Fibroblast of lung (primary cell): ENCODE data around the gene DIP2C. TPM values are rescaled to one million over a fixed set of nuclear protein-coding genes. Genes with fewer than 3 reads are reported as not detected.

ENCODE experiments used
- DNase-seq, 2 donors: peaks; one replicate each; pipeline versions ENCODE4 v3.0.0 to v3.0.0-alpha.2; 2010; ENCODE audit warnings: low read depth in 2 of 2
- H2AFZ ChIP-seq: 2 replicates; pipeline ENCODE4 v1.5.1; 2012; ENCODE audit warnings: low read length, control low read depth, inconsistent platforms
- H3K27ac ChIP-seq: 2 replicates; pipeline ENCODE4 v1.5.1; 2011; ENCODE audit warnings: low read length, control low read depth; ENCODE audit not compliant: insufficient read depth
- H3K27me3 ChIP-seq: 2 replicates; pipeline ENCODE4 v1.5.1; 2011; ENCODE audit warnings: mild to moderate bottlenecking, low read length; ENCODE audit not compliant: control insufficient read depth, insufficient read depth
- H3K36me3 ChIP-seq: 2 replicates; pipeline ENCODE4 v1.5.1; 2011; ENCODE audit warnings: low read length; ENCODE audit not compliant: control insufficient read depth, insufficient read depth
- H3K4me1 ChIP-seq: 2 replicates; pipeline ENCODE4 v1.5.1; 2011; ENCODE audit warnings: low read length; ENCODE audit not compliant: control insufficient read depth, insufficient read depth; ENCODE audit errors: extremely low read depth
- H3K4me2 ChIP-seq: 2 replicates; pipeline ENCODE4 v1.5.1; 2011; ENCODE audit warnings: low read length, control low read depth; ENCODE audit not compliant: insufficient read depth; ENCODE audit errors: extremely low read depth
- H3K4me3 ChIP-seq, 4 experiments: fragments of 200-600 bp in 1 of 4; sonication (generic) in 1 of 4; replicated peaks in 1 of 4; 2 replicates each; pipeline ENCODE4 v1.5.1; 2011 to 2016; ENCODE audit warnings: low read length in 4 of 4, low read depth in 3 of 4, mild to moderate bottlenecking in 3 of 4, control low read depth in 2 of 4, inconsistent platforms in 1 of 4, mixed read lengths in 1 of 4; ENCODE audit not compliant: insufficient read depth in 1 of 4; ENCODE audit errors: control extremely low read depth in 1 of 4
- H3K79me2 ChIP-seq: 2 replicates; pipeline ENCODE4 v1.5.1; 2012; ENCODE audit warnings: mild to moderate bottlenecking, low read length, inconsistent platforms; ENCODE audit not compliant: control insufficient read depth, insufficient read depth
- H3K9ac ChIP-seq: 2 replicates; pipeline ENCODE4 v1.5.1; 2011; ENCODE audit warnings: mild to moderate bottlenecking, low read length, control low read depth; ENCODE audit not compliant: insufficient read depth
- H3K9me3 ChIP-seq: 2 replicates; pipeline ENCODE4 v1.5.1; 2012; ENCODE audit warnings: low read depth, low read length; ENCODE audit not compliant: control insufficient read depth, insufficient read depth
- H4K20me1 ChIP-seq: 2 replicates; pipeline ENCODE4 v1.5.1; 2011; ENCODE audit warnings: low read length; ENCODE audit not compliant: control insufficient read depth, insufficient read depth; ENCODE audit errors: extremely low read depth
- CTCF ChIP-seq, 2 donors: IDR thresholded peaks in 1 of 2; conservative IDR thresholded peaks in 1 of 2; 1 replicate in 1 of 2; 2 replicates in 1 of 2; pipeline ENCODE4 v1.5.1; 2011 to 2012; ENCODE audit warnings: low read length in 2 of 2, control low read depth in 1 of 2, inconsistent platforms in 1 of 2, low read depth in 1 of 2, mild to moderate bottlenecking in 1 of 2
- EZH2 ChIP-seq: IDR thresholded peaks from 2 replicates; pipeline ENCODE4 v1.5.1; 2012; ENCODE audit warnings: low read length, control low read depth, mild to moderate bottlenecking; ENCODE audit errors: missing control alignments
- polyA plus RNA-seq, 2 donors: library from polyadenylated mRNA; depleted of rRNA in 1 of 2; stranded (reverse) in 1 of 2; unstranded in 1 of 2; fragments of >200 nt; gene quantifications; 2 replicates each; pipeline ENCODE4 v1.2.1, GENCODE V29; 2011 to 2012; ENCODE audit warnings: missing spikeins in 1 of 2
- total RNA-seq: library from RNA; depleted of rRNA; stranded (reverse); fragments of >200 nt; gene quantifications from 2 replicates; pipeline ENCODE4 v1.2.1, GENCODE V29; 2014

DIP2C gene
- total and polyA plus RNA-seq, 2 donors (not counting 1 experiment from before 2014, with no cell fraction given): 10.7 to 18.3 TPM

DNA sequence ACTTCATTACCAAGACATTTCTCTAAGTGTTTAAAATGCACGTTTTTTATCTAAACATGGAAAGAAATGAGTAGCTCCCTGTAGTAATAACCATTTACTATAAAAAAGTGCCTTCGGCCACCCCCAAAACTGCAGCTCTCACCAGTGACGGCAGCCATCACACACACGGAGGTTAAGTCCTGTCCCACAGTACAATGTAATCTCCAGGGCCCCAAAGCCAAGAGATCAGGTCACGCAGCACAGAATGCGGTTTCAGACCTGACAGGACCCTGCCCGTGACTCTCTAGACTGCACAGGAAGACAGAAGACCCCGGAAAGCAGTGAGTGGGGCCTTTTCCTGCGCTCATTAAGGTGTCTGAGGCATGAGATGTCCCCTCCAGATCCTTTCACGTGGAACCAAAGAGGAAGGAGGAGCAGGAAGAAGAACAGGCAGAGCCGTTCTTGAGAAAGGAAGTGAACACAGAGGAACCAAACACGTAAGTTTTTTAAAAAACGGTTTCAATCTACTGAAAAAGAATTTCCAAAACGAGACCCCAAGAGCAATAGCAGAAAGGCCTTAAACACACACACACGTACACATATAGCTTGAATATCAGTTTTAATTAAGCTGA is 428.5 kb downstream of the DIP2C start:
- H3K9ac ChIP-seq: no peak overlapping the region
- no peak for TF ChIP-seq CTCF (conservative IDR thresholded peaks at IDR 0.05 in 1 of 2, IDR thresholded peaks at IDR 0.05 in 1 of 2; ENCODE audit: low read depth in 1 of 2, low read length in 2 of 2)
- TF ChIP-seq EZH2: no peak
- H3K27me3 ChIP-seq: no peaks in the 10 kb centered on the region
- H3K79me2 ChIP-seq: no peaks in the 10 kb centered on the region
- H3K9me3 ChIP-seq: no peaks in the 10 kb centered on the region
- no peak overlapping the region for H2AFZ ChIP-seq
- no peak overlapping the region for H3K27ac ChIP-seq
- H3K36me3 ChIP-seq: no peaks in the 10 kb centered on the region
- H3K4me1 ChIP-seq: no peaks in the 10 kb centered on the region
- H3K4me2 ChIP-seq: no peak overlapping the region
- no peaks in the 10 kb centered on the region for H4K20me1 ChIP-seq
- no peak overlapping the region for H3K4me3 ChIP-seq
- no peak for DNase-seq

- Histone ChIP-seq H3K36me3 (peaks cover 11% of the 10 kb centered on the region), H3K9ac (no peak overlapping the region), H3K9me3 (no peaks in the 10 kb centered on the region), H3K79me2 (no peaks in the 10 kb centered on the region), H2AFZ (no peak overlapping the region), H3K4me1 (no peaks in the 10 kb centered on the region), H4K20me1 (no peaks in the 10 kb centered on the region), H3K27ac (no peak overlapping the region), H3K27me3 (no peaks in the 10 kb centered on the region), H3K4me3 (no peak overlapping the region), H3K4me2 (no peak overlapping the region)
- no peak for DNase-seq
- TF ChIP-seq EZH2: no peak
Measured at GRCh38 chr10:251982-252582, 437.4 kb downstream of the DIP2C start.

- H3K4me3 ChIP-seq: no peak overlapping the region
Measured at GRCh38 chr10:248307-248706, 441.2 kb downstream of the DIP2C start.

More at GRCh38 chr10:248307-248706, 441.2 kb downstream of the DIP2C start:
- no peaks in the 10 kb centered on the region for H3K9me3 ChIP-seq
- H4K20me1 ChIP-seq: no peaks in the 10 kb centered on the region
- H3K9ac ChIP-seq: no peak overlapping the region
- no peak overlapping the region for H3K27ac ChIP-seq
- H3K4me1 ChIP-seq: no peaks in the 10 kb centered on the region
- DNase-seq: peak in 1 of 2 donors; percentile 78
- no peaks in the 10 kb centered on the region for H3K79me2 ChIP-seq
- H2AFZ ChIP-seq: no peak overlapping the region
- TF ChIP-seq CTCF (conservative IDR thresholded peaks at IDR 0.05 in 1 of 2, IDR thresholded peaks at IDR 0.05 in 1 of 2; ENCODE audit: low read depth in 1 of 2, low read length in 2 of 2) (no peak), EZH2 (no peak)
- H3K4me2 ChIP-seq: no peak overlapping the region
- peaks cover 17% of the 10 kb centered on the region for H3K36me3 ChIP-seq
- H3K27me3 ChIP-seq: no peaks in the 10 kb centered on the region
